Astrocyte (in vitro differentiated cells and primary cell): ENCODE data around the gene PRTN3. TPM values are rescaled to one million over a fixed set of nuclear protein-coding genes. Genes with fewer than 3 reads are reported as not detected.

Source experiments
- DNase-seq: peaks from one replicate; pipeline ENCODE4 v3.0.0-alpha.2; 2010; ENCODE audit warnings: low read depth
- FAIRE-seq: peaks from 2 replicates; lab custom pipeline; 2011; peaks lifted over from hg19 to GRCh38; lab: Jason Lieb, UNC
- H2AFZ ChIP-seq: 2 replicates; pipeline ENCODE4 v1.6.0; 2012; ENCODE audit warnings: low read depth, low read length, inconsistent platforms
- H3K27ac ChIP-seq: 2 replicates; pipeline ENCODE4 v1.5.1; 2011; ENCODE audit warnings: low read depth, low read length, inconsistent platforms
- H3K27me3 ChIP-seq: 2 replicates; pipeline ENCODE4 v1.6.0; 2011; ENCODE audit warnings: low read length, inconsistent platforms; ENCODE audit not compliant: insufficient read depth
- H3K36me3 ChIP-seq: 2 replicates; pipeline ENCODE4 v1.5.1; 2011; ENCODE audit warnings: low read length, inconsistent platforms; ENCODE audit not compliant: insufficient read depth
- H3K4me1 ChIP-seq: 2 replicates; pipeline ENCODE4 v1.5.1; 2011; ENCODE audit warnings: low read length, inconsistent platforms; ENCODE audit not compliant: insufficient read depth
- H3K4me2 ChIP-seq: 2 replicates; pipeline ENCODE4 v1.6.0; 2012; ENCODE audit warnings: low read length, inconsistent platforms
- H3K4me3 ChIP-seq: 2 replicates; pipeline ENCODE4 v1.5.1; 2011; ENCODE audit warnings: low read depth, mild to moderate bottlenecking, low read length, inconsistent platforms; ENCODE audit not compliant: insufficient read depth
- H3K79me2 ChIP-seq: 2 replicates; pipeline ENCODE4 v1.6.0; 2012; ENCODE audit warnings: mild to moderate bottlenecking, low read length, inconsistent platforms; ENCODE audit not compliant: insufficient read depth
- H3K9ac ChIP-seq: 2 replicates; pipeline ENCODE4 v1.6.0; 2012; ENCODE audit warnings: mild to moderate bottlenecking, low read length, inconsistent platforms
- H3K9me3 ChIP-seq: 2 replicates; pipeline ENCODE4 v1.5.1; 2012; ENCODE audit warnings: low read depth, mild to moderate bottlenecking, low read length, inconsistent platforms; ENCODE audit not compliant: insufficient read depth
- H4K20me1 ChIP-seq: 2 replicates; pipeline ENCODE4 v1.6.0; 2012; ENCODE audit warnings: low read length, inconsistent platforms; ENCODE audit not compliant: insufficient read depth
- H3K27ac Mint-ChIP-seq: one replicate; pipeline ENCODE4 v1.8.0; 2021; ENCODE audit warnings: mild to moderate bottlenecking, mixed read lengths; ENCODE audit not compliant: unreplicated experiment
- H3K27me3 Mint-ChIP-seq: one replicate; pipeline ENCODE4 v1.8.0; 2021; ENCODE audit warnings: low read depth, mixed read lengths; ENCODE audit not compliant: unreplicated experiment
- H3K36me3 Mint-ChIP-seq: one replicate; pipeline ENCODE4 v1.8.0; 2021; ENCODE audit warnings: low read depth, mixed read lengths; ENCODE audit not compliant: unreplicated experiment
- H3K4me1 Mint-ChIP-seq: one replicate; pipeline ENCODE4 v1.8.0; 2021; ENCODE audit warnings: low read depth, mixed read lengths; ENCODE audit not compliant: unreplicated experiment
- H3K4me3 Mint-ChIP-seq: one replicate; pipeline ENCODE4 v1.8.0; 2021; ENCODE audit warnings: mild to moderate bottlenecking, moderate library complexity, mixed read lengths; ENCODE audit not compliant: unreplicated experiment
- H3K9me3 Mint-ChIP-seq: one replicate; pipeline ENCODE4 v1.8.0; 2021; ENCODE audit warnings: mild to moderate bottlenecking, mixed read lengths; ENCODE audit not compliant: unreplicated experiment
- CTCF ChIP-seq: IDR thresholded peaks from 2 replicates; pipeline ENCODE4 v1.5.1; 2011; ENCODE audit warnings: low read depth, mild to moderate bottlenecking, inconsistent platforms, low read length, moderate library complexity; ENCODE audit not compliant: insufficient read depth
- EZH2 ChIP-seq: IDR thresholded peaks from 2 replicates; pipeline ENCODE4 v1.6.1; 2012; ENCODE audit warnings: mild to moderate bottlenecking, low read length, inconsistent platforms; ENCODE audit not compliant: insufficient read depth
- total RNA-seq: library from RNA; stranded (reverse); gene quantifications from 2 replicates; pipeline ENCODE4 v1.2.1, GENCODE V29; 2021

PRTN3 gene
- total RNA-seq, 1 donor from 2014 or later: not detected

- H3K4me1 ChIP-seq: peaks cover 37% of the 10 kb centered on the region
- peak overlapping the region; percentile 37 for H3K27ac ChIP-seq
- no peaks in the 10 kb centered on the region for H3K9me3 Mint-ChIP-seq
- FAIRE-seq (no peak), DNase-seq (no peak)
- H3K36me3 Mint-ChIP-seq: peaks cover 13% of the 10 kb centered on the region
- H3K4me3 ChIP-seq: peak overlapping the region; percentile 57
- H3K4me2 ChIP-seq: peak overlapping the region; percentile 91
- no peak for TF ChIP-seq CTCF
- TF ChIP-seq EZH2: no peak
- peaks cover 34% of the 10 kb centered on the region for H3K36me3 ChIP-seq
- H3K79me2 ChIP-seq: peaks cover 98% of the 10 kb centered on the region
- peak overlapping the region; percentile 44 for H3K27ac Mint-ChIP-seq
- H3K9me3 ChIP-seq: no peaks in the 10 kb centered on the region
- H3K4me3 Mint-ChIP-seq: no peak overlapping the region
- no peaks in the 10 kb centered on the region for H3K27me3 Mint-ChIP-seq
- H3K9ac ChIP-seq: peak overlapping the region; percentile 66
- H3K27me3 ChIP-seq: no peaks in the 10 kb centered on the region
- peaks cover 97% of the 10 kb centered on the region for H4K20me1 ChIP-seq
- peaks cover 19% of the 10 kb centered on the region for H3K4me1 Mint-ChIP-seq
- no peak overlapping the region for H2AFZ ChIP-seq
Observed at GRCh38 chr19:802498-803098, 38.2 kb upstream of the PRTN3 start.

GRCh38 chr19:803099-803561 is 37.7 kb upstream of the PRTN3 start:
- Histone ChIP-seq H3K27ac (no peak overlapping the region), H3K9me3 (no peaks in the 10 kb centered on the region), H3K4me2 (peak overlapping the region; percentile 91), H3K9ac (peak overlapping the region; percentile 66), H3K36me3 (peaks cover 38% of the 10 kb centered on the region), H3K79me2 (peaks cover 100% of the 10 kb centered on the region), H2AFZ (no peak overlapping the region), H3K27me3 (no peaks in the 10 kb centered on the region), H3K4me3 (no peak overlapping the region), H3K4me1 (peaks cover 37% of the 10 kb centered on the region), H4K20me1 (peaks cover 99% of the 10 kb centered on the region)
- peaks cover 15% of the 10 kb centered on the region for H3K36me3 Mint-ChIP-seq
- no peaks in the 10 kb centered on the region for H3K9me3 Mint-ChIP-seq
- H3K4me3 Mint-ChIP-seq: no peak overlapping the region
- H3K27me3 Mint-ChIP-seq: no peaks in the 10 kb centered on the region
- H3K27ac Mint-ChIP-seq: peak overlapping the region; percentile 12
- FAIRE-seq (no peak), DNase-seq (no peak)
- H3K4me1 Mint-ChIP-seq: peaks cover 19% of the 10 kb centered on the region
- TF ChIP-seq CTCF: no peak
- TF ChIP-seq EZH2: no peak
